HepG2 (cell line): ENCODE data around the gene CHMP1B. TPM values are rescaled to one million over a fixed set of nuclear protein-coding genes. Genes with fewer than 3 reads are reported as not detected.

Source experiments
- AKNA ChIP-seq: sonication (generic); formaldehyde crosslinking; IDR thresholded peaks from 2 replicates; pipeline ENCODE4 v1.4.0; 2020; ENCODE audit warnings: missing genetic modification reagents, borderline replicate concordance
- FIP1L1 ChIP-seq: fragments of 200-400 bp; formaldehyde crosslinking; IDR thresholded peaks from 2 replicates; pipeline ENCODE4 v1.6.1; 2018; ENCODE audit warnings: low read depth, mild to moderate bottlenecking, low read length, moderate library complexity, borderline replicate concordance; ENCODE audit not compliant: insufficient read depth
- SPEN ChIP-seq: sonication (generic); formaldehyde crosslinking; IDR thresholded peaks from 2 replicates; pipeline ENCODE4 v1.5.1; 2020; ENCODE audit warnings: low read depth, mild to moderate bottlenecking, missing genetic modification reagents
- TBP ChIP-seq: sonication (generic); formaldehyde crosslinking; IDR thresholded peaks from 2 replicates; pipeline ENCODE4 v1.5.0; 2020; ENCODE audit warnings: missing genetic modification reagents
- ZNF33A ChIP-seq: sonication (generic); formaldehyde crosslinking; IDR thresholded peaks from 2 replicates; pipeline ENCODE4 v1.5.1; 2020; ENCODE audit warnings: missing genetic modification reagents, mild to moderate bottlenecking, moderate library complexity, borderline replicate concordance
- ZNF407 ChIP-seq: sonication (generic); formaldehyde crosslinking; IDR thresholded peaks from one replicate; pipeline ENCODE4 v1.5.1; 2020; ENCODE audit warnings: mild to moderate bottlenecking, missing genetic modification reagents; ENCODE audit errors: not compliant biosample characterization
- polyA plus RNA-seq, 8 experiments: library from polyadenylated mRNA; depleted of rRNA in 3 of 8; stranded (reverse) in 7 of 8; unstranded in 1 of 8; fragments of >200 nt; fragmentation: Illumina TruSeq in 4 of 8; extraction: Trizol in 4 of 8; gene quantifications; 2 replicates each; pipeline versions ENCODE4 v1.2.1 to v1.2.3, GENCODE V29; 2011 to 2016; ENCODE audit warnings: low read depth in 4 of 8, missing spikeins in 1 of 8, mixed read lengths in 1 of 8; ENCODE audit not compliant: insufficient read depth in 1 of 8
- total RNA-seq, 5 experiments: library from RNA; depleted of rRNA; stranded (reverse); fragments of >200 nt; fragmentation: Illumina TruSeq; extraction: Trizol; gene quantifications; 2 replicates each; pipeline ENCODE4 v1.2.3, GENCODE V29; 2016; ENCODE audit warnings: low read depth in 1 of 5
- TF ChIP-seq, protein P1 (sequence below): IDR thresholded peaks from 2 replicates; pipeline ENCODE4 v1.6.1; 2016; ENCODE audit warnings: low read depth, missing genetic modification reagents, missing compliant biosample characterization
- TF ChIP-seq, protein P2 (sequence below): sonication (generic); formaldehyde crosslinking; IDR thresholded peaks from 2 replicates; pipeline ENCODE4 v1.8.1; 2023; ENCODE audit warnings: mild to moderate bottlenecking, inconsistent platforms, moderate library complexity, missing genetic modification reagents, borderline replicate concordance

Gene CHMP1B
- total and polyA plus RNA-seq, 2 of the 13 experiments (the other 11 are each of a cell fraction or from before 2014, with no cell fraction given), result 18.8 to 20.2 TPM

GRCh38 chr18:11840493-11840892, 10.7 kb upstream of the CHMP1B start (continued):
- no peak for TF ChIP-seq ZNF407 (CRISPR knock-in tag)
- TF ChIP-seq, protein P1, sequence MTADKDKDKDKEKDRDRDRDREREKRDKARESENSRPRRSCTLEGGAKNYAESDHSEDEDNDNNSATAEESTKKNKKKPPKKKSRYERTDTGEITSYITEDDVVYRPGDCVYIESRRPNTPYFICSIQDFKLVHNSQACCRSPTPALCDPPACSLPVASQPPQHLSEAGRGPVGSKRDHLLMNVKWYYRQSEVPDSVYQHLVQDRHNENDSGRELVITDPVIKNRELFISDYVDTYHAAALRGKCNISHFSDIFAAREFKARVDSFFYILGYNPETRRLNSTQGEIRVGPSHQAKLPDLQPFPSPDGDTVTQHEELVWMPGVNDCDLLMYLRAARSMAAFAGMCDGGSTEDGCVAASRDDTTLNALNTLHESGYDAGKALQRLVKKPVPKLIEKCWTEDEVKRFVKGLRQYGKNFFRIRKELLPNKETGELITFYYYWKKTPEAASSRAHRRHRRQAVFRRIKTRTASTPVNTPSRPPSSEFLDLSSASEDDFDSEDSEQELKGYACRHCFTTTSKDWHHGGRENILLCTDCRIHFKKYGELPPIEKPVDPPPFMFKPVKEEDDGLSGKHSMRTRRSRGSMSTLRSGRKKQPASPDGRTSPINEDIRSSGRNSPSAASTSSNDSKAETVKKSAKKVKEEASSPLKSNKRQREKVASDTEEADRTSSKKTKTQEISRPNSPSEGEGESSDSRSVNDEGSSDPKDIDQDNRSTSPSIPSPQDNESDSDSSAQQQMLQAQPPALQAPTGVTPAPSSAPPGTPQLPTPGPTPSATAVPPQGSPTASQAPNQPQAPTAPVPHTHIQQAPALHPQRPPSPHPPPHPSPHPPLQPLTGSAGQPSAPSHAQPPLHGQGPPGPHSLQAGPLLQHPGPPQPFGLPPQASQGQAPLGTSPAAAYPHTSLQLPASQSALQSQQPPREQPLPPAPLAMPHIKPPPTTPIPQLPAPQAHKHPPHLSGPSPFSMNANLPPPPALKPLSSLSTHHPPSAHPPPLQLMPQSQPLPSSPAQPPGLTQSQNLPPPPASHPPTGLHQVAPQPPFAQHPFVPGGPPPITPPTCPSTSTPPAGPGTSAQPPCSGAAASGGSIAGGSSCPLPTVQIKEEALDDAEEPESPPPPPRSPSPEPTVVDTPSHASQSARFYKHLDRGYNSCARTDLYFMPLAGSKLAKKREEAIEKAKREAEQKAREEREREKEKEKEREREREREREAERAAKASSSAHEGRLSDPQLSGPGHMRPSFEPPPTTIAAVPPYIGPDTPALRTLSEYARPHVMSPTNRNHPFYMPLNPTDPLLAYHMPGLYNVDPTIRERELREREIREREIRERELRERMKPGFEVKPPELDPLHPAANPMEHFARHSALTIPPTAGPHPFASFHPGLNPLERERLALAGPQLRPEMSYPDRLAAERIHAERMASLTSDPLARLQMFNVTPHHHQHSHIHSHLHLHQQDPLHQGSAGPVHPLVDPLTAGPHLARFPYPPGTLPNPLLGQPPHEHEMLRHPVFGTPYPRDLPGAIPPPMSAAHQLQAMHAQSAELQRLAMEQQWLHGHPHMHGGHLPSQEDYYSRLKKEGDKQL (CRISPR knock-in tag), result no peak
- no peak for TF ChIP-seq AKNA (CRISPR knock-in tag)
- TF ChIP-seq FIP1L1, result no peak
- TF ChIP-seq, protein P2, sequence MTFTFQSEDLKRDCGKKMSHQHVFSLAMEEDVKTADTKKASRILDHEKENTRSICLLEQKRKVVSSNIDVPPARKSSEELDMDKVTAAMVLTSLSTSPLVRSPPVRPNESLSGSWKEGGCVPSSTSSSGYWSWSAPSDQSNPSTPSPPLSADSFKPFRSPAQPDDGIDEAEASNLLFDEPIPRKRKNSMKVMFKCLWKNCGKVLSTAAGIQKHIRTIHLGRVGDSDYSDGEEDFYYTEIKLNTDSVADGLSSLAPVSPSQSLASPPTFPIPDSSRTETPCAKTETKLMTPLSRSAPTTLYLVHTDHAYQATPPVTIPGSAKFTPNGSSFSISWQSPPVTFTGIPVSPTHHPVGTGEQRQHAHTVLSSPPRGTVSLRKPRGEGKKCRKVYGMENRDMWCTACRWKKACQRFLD (CRISPR knock-in tag), result no peak
- no peak for TF ChIP-seq ZNF33A (CRISPR knock-in tag)
- TF ChIP-seq TBP (CRISPR knock-in tag), result no peak
- peak; percentile 44; the same call in 1 of the 2 replicates for TF ChIP-seq SPEN (CRISPR knock-in tag)
